ENCODE measurements around the gene LILRA5. TPM values are rescaled to one million over a fixed set of nuclear protein-coding genes. Genes with fewer than 3 reads are reported as not detected.
"Not testable (repeated sequence)": the region's sequence is repeated elsewhere in the genome, so short reads cannot be mapped to it uniquely, and the experiment has no call there.

The LILRA5 gene
- total and polyA plus RNA-seq, 2 donors, result 1.5 to 9.2 TPM

- H3K27me3 ChIP-seq (ENCODE audit: control insufficient read depth in 2 of 2, insufficient read depth in 1 of 2, low read length in 1 of 2), result no peaks in the 10 kb centered on the region
- H3K36me3 ChIP-seq (ENCODE audit: control insufficient read depth in 2 of 2, insufficient read depth in 2 of 2, low read length in 1 of 2), result no peaks in the 10 kb centered on the region
- H3K4me3 ChIP-seq (ENCODE audit: low read length in 2 of 2), result no peak overlapping the region
- H3K27ac ChIP-seq (ENCODE audit: low read depth in 1 of 2, low read length in 1 of 2), result no peak overlapping the region
- H3K9me3 ChIP-seq (ENCODE audit: control insufficient read depth in 2 of 2, insufficient read depth in 1 of 2, low read length in 1 of 2), result no peaks in the 10 kb centered on the region
- peaks cover 4 to 9% of the 10 kb centered on the region in 2 donors for H3K4me1 ChIP-seq (ENCODE audit: control insufficient read depth in 2 of 2, insufficient read depth in 2 of 2, low read length in 2 of 2)
- 83% methylated on average over 3 of the region's 3 CpGs for WGBS
- DNase-seq (ENCODE audit: low read depth in 6 of 9, low spot score in 9 of 9), result no peak
Measured at GRCh38 chr19:54324071-54324470, 11.1 kb upstream of the LILRA5 start.

GRCh38 chr19:54322934-54323333 lies 10.0 kb upstream of the LILRA5 start:
- DNase-seq (ENCODE audit: low read depth in 6 of 9, low spot score in 9 of 9), result not testable (repeated sequence)

GRCh38 chr19:54322295-54322694 lies 9.3 kb upstream of the LILRA5 start:
- DNase-seq (ENCODE audit: low read depth in 6 of 9, low spot score in 9 of 9); H3K9me3 ChIP-seq (ENCODE audit: control insufficient read depth in 2 of 2, insufficient read depth in 1 of 2, low read length in 1 of 2); H3K27me3 ChIP-seq (ENCODE audit: control insufficient read depth in 2 of 2, insufficient read depth in 1 of 2, low read length in 1 of 2); H3K36me3 ChIP-seq (ENCODE audit: control insufficient read depth in 2 of 2, insufficient read depth in 2 of 2, low read length in 1 of 2); H3K4me1 ChIP-seq (ENCODE audit: control insufficient read depth in 2 of 2, insufficient read depth in 2 of 2, low read length in 2 of 2); H3K4me3 ChIP-seq (ENCODE audit: low read length in 2 of 2); H3K27ac ChIP-seq (ENCODE audit: low read depth in 1 of 2, low read length in 1 of 2): not testable (repeated sequence)
- WGBS, result 91% methylated on average over 10 of the region's 13 CpGs

More at GRCh38 chr19:54322934-54323333, 10.0 kb upstream of the LILRA5 start:
- not testable (repeated sequence) for H3K27ac ChIP-seq (ENCODE audit: low read depth in 1 of 2, low read length in 1 of 2); H3K36me3 ChIP-seq (ENCODE audit: control insufficient read depth in 2 of 2, insufficient read depth in 2 of 2, low read length in 1 of 2); H3K4me1 ChIP-seq (ENCODE audit: control insufficient read depth in 2 of 2, insufficient read depth in 2 of 2, low read length in 2 of 2); H3K27me3 ChIP-seq (ENCODE audit: control insufficient read depth in 2 of 2, insufficient read depth in 1 of 2, low read length in 1 of 2); H3K9me3 ChIP-seq (ENCODE audit: control insufficient read depth in 2 of 2, insufficient read depth in 1 of 2, low read length in 1 of 2); H3K4me3 ChIP-seq (ENCODE audit: low read length in 2 of 2)
- no CpG with 5 or more reads among the region's 13 CpGs for WGBS

GRCh38 chr19:54319892-54320670 lies 7.1 kb upstream of the LILRA5 start:
- no peak overlapping the region for H3K27ac ChIP-seq (ENCODE audit: low read depth in 1 of 2, low read length in 1 of 2)
- H3K27me3 ChIP-seq (ENCODE audit: control insufficient read depth in 2 of 2, insufficient read depth in 1 of 2, low read length in 1 of 2), result peaks cover 0 to 11% of the 10 kb centered on the region in 2 donors
- peaks cover 0 to 5% of the 10 kb centered on the region in 2 donors for H3K4me1 ChIP-seq (ENCODE audit: control insufficient read depth in 2 of 2, insufficient read depth in 2 of 2, low read length in 2 of 2)
- no peak for DNase-seq (ENCODE audit: low read depth in 6 of 9, low spot score in 9 of 9)
- H3K36me3 ChIP-seq (ENCODE audit: control insufficient read depth in 2 of 2, insufficient read depth in 2 of 2, low read length in 1 of 2), result no peaks in the 10 kb centered on the region
- no peaks in the 10 kb centered on the region for H3K9me3 ChIP-seq (ENCODE audit: control insufficient read depth in 2 of 2, insufficient read depth in 1 of 2, low read length in 1 of 2)
- WGBS, result 91% methylated on average over 14 of the region's 14 CpGs
- H3K4me3 ChIP-seq (ENCODE audit: low read length in 2 of 2), result no peak overlapping the region

DNA sequence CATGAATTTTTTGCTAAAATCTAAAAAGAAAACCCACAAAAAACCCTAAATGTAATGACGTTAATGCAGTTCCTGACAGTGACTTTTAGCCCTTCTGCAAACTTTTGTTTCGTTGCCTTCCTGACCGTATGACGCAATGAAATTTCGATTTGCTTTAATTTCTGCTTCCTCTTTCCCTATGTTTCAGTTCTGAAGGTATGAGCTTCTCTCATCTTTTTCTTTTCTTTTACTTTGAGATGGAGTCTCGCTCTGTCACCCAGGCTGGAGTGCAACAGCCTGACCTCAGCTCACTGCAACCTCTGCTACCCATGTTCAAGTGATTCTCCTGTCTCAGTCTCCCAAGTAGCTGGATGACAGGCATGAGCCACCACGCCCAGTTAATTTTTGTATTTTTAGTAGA lies 6.1 kb upstream of the LILRA5 start:
- Histone ChIP-seq H3K4me3 (ENCODE audit: low read length in 2 of 2) (no peak overlapping the region), H3K36me3 (ENCODE audit: control insufficient read depth in 2 of 2, insufficient read depth in 2 of 2, low read length in 1 of 2) (no peaks in the 10 kb centered on the region), H3K4me1 (ENCODE audit: control insufficient read depth in 2 of 2, insufficient read depth in 2 of 2, low read length in 2 of 2) (peaks cover 0 to 5% of the 10 kb centered on the region in 2 donors), H3K27ac (ENCODE audit: low read depth in 1 of 2, low read length in 1 of 2) (no peak overlapping the region), H3K27me3 (ENCODE audit: control insufficient read depth in 2 of 2, insufficient read depth in 1 of 2, low read length in 1 of 2) (peaks cover 0 to 11% of the 10 kb centered on the region in 2 donors), H3K9me3 (ENCODE audit: control insufficient read depth in 2 of 2, insufficient read depth in 1 of 2, low read length in 1 of 2) (no peaks in the 10 kb centered on the region)
- DNase-seq (ENCODE audit: low read depth in 6 of 9, low spot score in 9 of 9), result peak in 1 of 9 donors; percentile 32
- WGBS, result 65% methylated on average over 7 of the region's 7 CpGs

GRCh38 chr19:54317965-54318240 lies 4.9 kb upstream of the LILRA5 start:
- 97% methylated on average over 9 of the region's 9 CpGs for WGBS

DNA sequence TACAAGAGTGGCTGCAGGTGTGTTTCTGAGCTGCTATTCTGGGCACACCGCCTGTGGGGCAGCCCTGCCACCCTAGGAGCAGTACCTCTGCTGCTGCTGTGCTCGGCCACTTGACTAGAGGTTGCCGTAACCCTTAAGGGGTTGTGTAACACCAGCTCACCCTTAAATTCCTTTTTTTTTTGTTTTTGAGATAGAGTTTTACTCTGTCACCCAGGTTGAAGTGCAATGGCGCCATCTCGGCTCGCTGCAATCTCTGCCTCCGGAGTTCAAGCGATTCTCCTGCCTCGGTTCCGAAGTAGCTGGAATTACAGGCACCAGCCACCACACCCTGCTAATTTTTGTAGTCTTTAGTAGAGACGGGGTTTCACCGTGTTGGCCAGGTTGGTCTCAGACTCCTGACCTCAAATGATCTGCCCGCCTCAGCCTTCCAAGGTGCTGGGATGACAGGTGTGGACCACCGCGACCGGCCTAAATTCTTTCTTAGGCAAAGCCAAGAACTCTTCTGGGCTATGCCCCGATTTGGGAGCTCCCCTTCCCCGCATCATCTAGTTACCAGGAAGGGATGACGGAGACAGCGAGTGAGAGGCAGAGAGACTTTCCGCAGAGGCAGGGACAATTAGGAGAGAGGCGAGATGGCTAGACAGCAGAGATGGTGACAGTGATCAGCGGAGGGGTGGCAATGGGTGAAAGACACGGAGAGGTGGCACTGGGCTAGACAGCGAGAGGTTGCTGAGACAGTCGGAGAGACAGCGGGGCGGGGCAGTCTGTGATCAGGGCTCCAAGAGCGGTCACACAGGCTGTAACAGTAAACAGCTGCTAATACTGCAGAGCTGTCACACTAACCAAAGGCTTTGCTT lies 4.4 kb upstream of the LILRA5 start:
- WGBS, result 82% methylated on average over 29 of the region's 29 CpGs
- H3K36me3 ChIP-seq (ENCODE audit: control insufficient read depth in 2 of 2, insufficient read depth in 2 of 2, low read length in 1 of 2), result no peaks in the 10 kb centered on the region
- DNase-seq (ENCODE audit: low read depth in 6 of 9, low spot score in 9 of 9), result no peak
- no peak overlapping the region for H3K27ac ChIP-seq (ENCODE audit: low read depth in 1 of 2, low read length in 1 of 2)
- H3K27me3 ChIP-seq (ENCODE audit: control insufficient read depth in 2 of 2, insufficient read depth in 1 of 2, low read length in 1 of 2), result peaks cover 0 to 20% of the 10 kb centered on the region in 2 donors
- no peak overlapping the region for H3K4me3 ChIP-seq (ENCODE audit: low read length in 2 of 2)
- no peaks in the 10 kb centered on the region for H3K9me3 ChIP-seq (ENCODE audit: control insufficient read depth in 2 of 2, insufficient read depth in 1 of 2, low read length in 1 of 2)
- peaks cover 0 to 5% of the 10 kb centered on the region in 2 donors for H3K4me1 ChIP-seq (ENCODE audit: control insufficient read depth in 2 of 2, insufficient read depth in 2 of 2, low read length in 2 of 2)

More at GRCh38 chr19:54317965-54318240, 4.9 kb upstream of the LILRA5 start:
- H3K4me3 ChIP-seq (ENCODE audit: low read length in 2 of 2), result no peak overlapping the region
- peaks cover 0 to 5% of the 10 kb centered on the region in 2 donors for H3K4me1 ChIP-seq (ENCODE audit: control insufficient read depth in 2 of 2, insufficient read depth in 2 of 2, low read length in 2 of 2)
- no peaks in the 10 kb centered on the region for H3K9me3 ChIP-seq (ENCODE audit: control insufficient read depth in 2 of 2, insufficient read depth in 1 of 2, low read length in 1 of 2)
- no peaks in the 10 kb centered on the region for H3K36me3 ChIP-seq (ENCODE audit: control insufficient read depth in 2 of 2, insufficient read depth in 2 of 2, low read length in 1 of 2)
- DNase-seq (ENCODE audit: low read depth in 6 of 9, low spot score in 9 of 9), result no peak
- H3K27ac ChIP-seq (ENCODE audit: low read depth in 1 of 2, low read length in 1 of 2), result no peak overlapping the region
- peaks cover 0 to 15% of the 10 kb centered on the region in 2 donors for H3K27me3 ChIP-seq (ENCODE audit: control insufficient read depth in 2 of 2, insufficient read depth in 1 of 2, low read length in 1 of 2)

GRCh38 chr19:54316746-54317107 lies 3.8 kb upstream of the LILRA5 start:
- no peaks in the 10 kb centered on the region for H3K9me3 ChIP-seq (ENCODE audit: control insufficient read depth in 2 of 2, insufficient read depth in 1 of 2, low read length in 1 of 2)
- H3K27ac ChIP-seq (ENCODE audit: low read depth in 1 of 2, low read length in 1 of 2), result no peak overlapping the region
- no peak for DNase-seq (ENCODE audit: low read depth in 6 of 9, low spot score in 9 of 9)
- WGBS, result 74% methylated on average over 11 of the region's 11 CpGs
- H3K27me3 ChIP-seq (ENCODE audit: control insufficient read depth in 2 of 2, insufficient read depth in 1 of 2, low read length in 1 of 2), result peaks cover 0 to 25% of the 10 kb centered on the region in 2 donors
- no peak overlapping the region for H3K4me3 ChIP-seq (ENCODE audit: low read length in 2 of 2)
- H3K36me3 ChIP-seq (ENCODE audit: control insufficient read depth in 2 of 2, insufficient read depth in 2 of 2, low read length in 1 of 2), result no peaks in the 10 kb centered on the region
- H3K4me1 ChIP-seq (ENCODE audit: control insufficient read depth in 2 of 2, insufficient read depth in 2 of 2, low read length in 2 of 2), result peaks cover 0 to 5% of the 10 kb centered on the region in 2 donors

DNA sequence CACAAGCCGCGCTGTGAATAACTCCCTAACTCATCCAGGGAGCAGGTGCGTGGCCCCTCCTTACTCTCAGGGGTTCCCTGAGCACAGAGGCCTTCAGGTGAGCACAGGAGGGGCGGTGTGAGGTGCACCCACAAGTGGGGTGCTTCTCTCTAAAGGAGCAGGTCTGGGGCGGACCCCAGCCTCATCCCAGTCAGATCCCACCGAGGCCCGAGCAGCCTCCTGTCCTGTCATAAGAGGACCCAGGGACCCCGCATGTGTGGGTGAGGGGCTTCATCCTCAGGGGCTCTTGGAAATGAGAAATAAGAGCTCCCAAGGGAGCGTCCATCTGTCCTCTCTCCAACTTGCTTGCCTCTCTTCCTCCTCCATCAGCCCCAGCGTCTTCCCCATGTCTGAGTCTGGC lies 3.0 kb upstream of the LILRA5 start:
- Histone ChIP-seq H3K9me3 (ENCODE audit: control insufficient read depth in 2 of 2, insufficient read depth in 1 of 2, low read length in 1 of 2) (no peaks in the 10 kb centered on the region), H3K4me1 (ENCODE audit: control insufficient read depth in 2 of 2, insufficient read depth in 2 of 2, low read length in 2 of 2) (peaks cover 0 to 5% of the 10 kb centered on the region in 2 donors), H3K27ac (ENCODE audit: low read depth in 1 of 2, low read length in 1 of 2) (no peak overlapping the region), H3K4me3 (ENCODE audit: low read length in 2 of 2) (no peak overlapping the region), H3K27me3 (ENCODE audit: control insufficient read depth in 2 of 2, insufficient read depth in 1 of 2, low read length in 1 of 2) (peaks cover 0 to 26% of the 10 kb centered on the region in 2 donors), H3K36me3 (ENCODE audit: control insufficient read depth in 2 of 2, insufficient read depth in 2 of 2, low read length in 1 of 2) (no peaks in the 10 kb centered on the region)
- no peak for DNase-seq (ENCODE audit: low read depth in 6 of 9, low spot score in 9 of 9)
- 92% methylated on average over 10 of the region's 10 CpGs for WGBS
